ENCODE data around the gene KDSR.
A peak's percentile ranks its signal among the peaks of the same experiment; 100 is the strongest.

The KDSR gene, protein sequence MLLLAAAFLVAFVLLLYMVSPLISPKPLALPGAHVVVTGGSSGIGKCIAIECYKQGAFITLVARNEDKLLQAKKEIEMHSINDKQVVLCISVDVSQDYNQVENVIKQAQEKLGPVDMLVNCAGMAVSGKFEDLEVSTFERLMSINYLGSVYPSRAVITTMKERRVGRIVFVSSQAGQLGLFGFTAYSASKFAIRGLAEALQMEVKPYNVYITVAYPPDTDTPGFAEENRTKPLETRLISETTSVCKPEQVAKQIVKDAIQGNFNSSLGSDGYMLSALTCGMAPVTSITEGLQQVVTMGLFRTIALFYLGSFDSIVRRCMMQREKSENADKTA

GRCh38 chr18:63367053-63367953 lies at the start of gene KDSR:
Gene KDSR, minus strand, starts transcription at chr18:63367206. Its CDS starts 88 bp downstream, at chr18:63367118.
- DNase-seq (ENCODE audit: low read depth): peak; percentile 61

DNA sequence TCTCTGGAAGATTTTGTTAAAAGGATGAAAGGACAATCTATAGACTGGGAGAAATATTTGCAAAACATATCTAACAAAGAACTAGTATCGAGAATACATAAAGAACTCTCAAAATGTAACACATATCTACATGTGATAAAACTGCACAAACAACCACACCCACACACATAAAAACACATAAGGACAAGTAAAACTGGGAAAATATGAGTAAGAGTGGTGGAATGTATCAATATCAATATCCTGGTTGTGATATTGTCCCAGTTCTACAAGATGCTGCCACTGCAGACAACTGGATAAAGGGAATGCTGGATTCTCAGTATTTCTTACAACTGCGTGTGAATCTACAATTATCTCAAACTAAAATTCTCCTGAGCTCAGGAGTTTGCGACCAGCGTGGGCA lies 45.9 kb upstream of the KDSR start:
- DNase-seq (ENCODE audit: low read depth): no peak

GRCh38 chr18:63410792-63411191 lies 43.8 kb upstream of the KDSR start:
- no peak for DNase-seq (ENCODE audit: low read depth)

DNA sequence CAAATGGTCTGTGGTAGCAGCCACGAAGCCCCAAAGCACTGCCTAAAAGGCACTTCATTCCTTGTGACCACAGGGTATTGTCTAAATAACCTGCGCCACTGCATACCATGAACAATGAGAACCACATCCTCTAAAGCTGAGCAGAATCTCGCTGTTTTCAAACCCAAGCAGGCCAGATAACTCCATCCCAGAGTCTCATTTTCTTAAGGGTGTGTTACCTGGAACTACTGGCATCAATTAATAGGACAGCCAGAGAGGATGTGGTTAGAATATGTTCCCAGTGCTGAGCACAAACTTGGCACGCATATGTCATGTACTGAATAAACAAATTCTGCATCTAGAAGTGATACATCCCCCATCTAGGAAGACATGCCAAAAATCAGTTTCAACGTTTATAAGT lies 42.3 kb upstream of the KDSR start:
- DNase-seq (ENCODE audit: low read depth): no peak

DNA sequence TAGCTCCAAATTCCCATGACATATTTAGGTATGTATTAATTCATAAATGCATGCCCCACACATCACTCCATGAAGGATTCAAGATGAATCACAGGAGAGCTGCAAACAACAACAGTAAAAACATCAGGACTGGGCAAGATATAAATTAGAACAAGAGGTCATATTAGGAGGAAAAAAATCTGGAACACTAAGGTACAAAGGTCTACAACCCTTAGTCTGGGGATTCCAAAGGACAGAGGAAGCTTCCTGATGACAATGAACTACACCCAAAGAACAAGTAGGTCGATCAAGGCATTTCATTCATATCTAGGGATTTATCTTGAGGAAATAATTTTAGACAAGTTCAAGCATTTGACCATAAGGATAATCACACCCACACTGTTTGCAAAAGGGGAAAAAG lies 40.7 kb upstream of the KDSR start:
- no peak for DNase-seq (ENCODE audit: low read depth)

- no peak for DNase-seq (ENCODE audit: low read depth)
Observed at GRCh38 chr18:63405986-63406385, 39.0 kb upstream of the KDSR start.

GRCh38 chr18:63402246-63403162 lies 35.5 kb upstream of the KDSR start:
- no peak for DNase-seq (ENCODE audit: low read depth)

DNA sequence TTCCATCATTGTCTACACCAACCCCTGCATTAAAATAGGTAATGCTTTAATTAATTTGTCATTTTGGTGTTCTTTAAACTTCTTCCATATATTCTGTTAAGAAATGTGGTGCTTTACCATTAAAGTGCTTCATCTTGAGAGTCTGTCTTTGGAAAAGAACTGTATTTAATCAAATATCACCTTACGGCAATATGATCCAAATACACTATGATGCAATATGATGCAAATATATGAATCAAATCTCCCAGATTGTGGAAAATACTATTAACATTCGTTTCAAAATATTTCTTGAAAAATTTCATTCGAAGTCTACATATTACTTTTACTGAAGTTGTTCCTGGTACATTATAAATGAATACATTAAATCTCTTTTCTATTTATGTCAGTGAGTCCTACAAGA lies 32.3 kb upstream of the KDSR start:
- no peak for DNase-seq (ENCODE audit: low read depth)

GRCh38 chr18:63397349-63397748 lies 30.3 kb upstream of the KDSR start:
- no peak for DNase-seq (ENCODE audit: low read depth)

DNA sequence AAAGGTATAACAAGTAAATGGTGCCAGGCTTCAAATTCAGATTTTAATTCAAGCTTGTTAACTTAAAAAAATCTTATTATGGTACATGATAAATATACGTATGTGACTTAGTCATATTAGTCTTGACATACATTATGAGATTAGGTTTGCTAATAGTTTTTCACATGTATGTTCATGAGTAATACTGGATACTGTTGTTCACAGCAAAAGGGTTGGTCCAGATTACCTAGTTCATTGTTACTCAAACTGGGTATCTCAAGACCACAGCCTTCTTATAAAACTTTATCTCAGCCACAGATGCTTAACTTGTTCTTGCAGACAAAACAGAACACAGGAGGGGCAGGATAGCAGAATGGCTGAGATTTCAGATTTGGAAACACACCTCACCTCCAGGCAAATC lies 28.5 kb upstream of the KDSR start:
- DNase-seq (ENCODE audit: low read depth): no peak

GRCh38 chr18:63394954-63395353 lies 27.9 kb upstream of the KDSR start:
- no peak for DNase-seq (ENCODE audit: low read depth)

GRCh38 chr18:63387861-63388260 lies 20.9 kb upstream of the KDSR start:
- no peak for DNase-seq (ENCODE audit: low read depth)

DNA sequence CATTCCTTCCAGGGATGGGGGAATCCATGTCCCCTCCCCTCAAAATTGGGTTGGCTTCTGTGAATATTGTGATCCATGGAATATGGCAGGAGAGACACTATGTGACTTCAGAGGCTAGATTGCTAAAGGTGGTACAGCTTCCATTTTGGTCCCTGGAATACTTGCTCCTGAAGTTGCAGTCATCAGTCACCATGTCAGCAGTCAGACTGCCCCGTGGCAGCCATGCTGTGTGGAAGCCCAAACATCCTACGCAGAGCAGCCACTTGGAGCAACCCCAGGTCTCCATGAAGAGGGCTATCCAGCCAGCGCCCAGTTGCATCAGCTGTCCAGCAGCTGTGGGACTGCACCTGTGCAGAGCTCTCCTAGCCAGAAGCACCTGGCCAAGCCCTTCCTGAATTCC lies 15.8 kb upstream of the KDSR start:
- no peak for DNase-seq (ENCODE audit: low read depth)

DNA sequence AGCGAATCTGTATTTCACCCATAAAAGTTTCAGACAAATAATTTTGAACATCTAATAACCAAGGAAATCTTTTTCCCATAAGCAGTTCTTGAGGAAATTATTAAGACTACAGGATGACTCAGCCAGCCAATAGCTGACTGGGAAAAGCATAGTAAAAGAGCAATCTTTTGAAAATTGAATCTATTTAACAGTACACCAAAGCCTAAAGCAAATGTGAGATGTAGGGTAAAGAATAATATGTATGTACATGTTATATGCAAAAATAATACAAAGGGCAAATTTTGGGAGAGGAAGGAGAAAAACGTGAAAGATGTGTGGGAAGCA lies 12.6 kb upstream of the KDSR start:
- no peak for DNase-seq (ENCODE audit: low read depth)

DNA sequence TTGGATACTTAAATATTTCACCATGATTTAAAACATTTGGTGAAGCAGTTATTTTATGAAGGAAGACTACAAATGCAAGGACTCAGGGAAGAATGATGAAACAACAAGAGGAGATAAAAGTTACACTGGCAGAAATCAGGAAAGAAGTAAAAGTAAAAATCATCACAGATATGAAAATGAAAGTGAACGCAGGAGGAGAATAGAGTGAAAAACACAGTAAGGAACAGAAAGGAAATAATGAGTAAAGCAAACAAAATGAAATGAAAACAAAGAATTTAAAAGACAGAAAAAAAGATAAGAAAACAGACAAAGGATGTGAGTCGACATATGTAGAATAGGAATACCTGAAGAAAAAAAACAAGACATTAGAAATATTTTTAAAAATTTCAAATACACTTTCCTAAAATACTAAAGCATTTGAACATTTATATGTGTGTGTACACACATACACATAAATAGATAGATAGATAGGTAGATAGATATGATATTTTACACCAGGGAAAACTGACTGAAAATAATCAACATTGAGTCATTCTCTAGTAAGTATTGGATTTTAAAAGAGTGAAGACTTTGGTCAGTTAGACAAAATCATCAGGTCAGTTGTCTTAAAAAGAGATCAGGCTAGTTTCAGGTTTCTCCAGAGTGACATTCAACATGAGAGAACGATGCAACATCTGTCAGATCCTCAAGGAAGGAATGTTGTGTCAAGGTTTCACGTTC lies 12.1 kb upstream of the KDSR start:
- no peak for DNase-seq (ENCODE audit: low read depth)

- DNase-seq (ENCODE audit: low read depth): no peak
Observed at GRCh38 chr18:63377275-63377980, 10.4 kb upstream of the KDSR start.

DNA sequence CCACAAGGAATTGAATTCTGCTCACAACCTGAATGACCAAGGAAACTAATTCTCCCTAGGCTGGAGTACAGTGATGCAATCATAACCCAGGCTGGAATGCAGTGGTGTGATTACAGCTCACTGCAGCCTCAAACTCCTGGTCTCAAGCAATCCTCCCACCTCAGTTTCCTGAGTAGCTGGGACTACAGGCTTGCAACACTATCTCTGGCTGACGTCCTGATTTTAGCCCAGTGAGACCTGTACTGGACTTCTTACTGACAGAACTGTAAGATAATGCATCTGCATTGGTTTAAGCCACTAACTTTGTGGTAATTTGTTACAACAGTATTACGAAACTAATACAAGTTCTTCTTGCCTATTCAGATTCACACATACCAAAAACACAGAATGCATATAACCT lies 9.5 kb upstream of the KDSR start:
- no peak for DNase-seq (ENCODE audit: low read depth)

DNA sequence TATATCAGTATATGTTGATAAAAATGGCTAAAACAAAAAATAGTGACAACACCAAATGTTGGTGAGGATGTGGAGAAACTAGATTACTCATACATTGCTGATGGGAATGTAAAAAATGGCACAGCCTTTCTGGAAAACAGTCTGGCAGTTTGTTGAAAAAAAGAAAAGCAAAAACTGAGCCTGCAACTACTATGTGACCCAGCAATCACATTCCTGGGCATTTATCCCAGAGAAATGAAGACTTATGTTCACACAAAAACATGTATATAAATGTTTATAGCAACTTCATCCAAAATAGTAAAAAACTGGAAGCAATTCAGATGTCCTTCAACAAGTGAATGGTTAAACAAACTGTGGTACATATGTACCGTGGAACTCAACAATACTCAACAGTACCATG lies 7.5 kb upstream of the KDSR start:
- DNase-seq (ENCODE audit: low read depth): no peak

- DNase-seq (ENCODE audit: low read depth): no peak
Observed at GRCh38 chr18:63373161-63373560, 6.2 kb upstream of the KDSR start.

DNA sequence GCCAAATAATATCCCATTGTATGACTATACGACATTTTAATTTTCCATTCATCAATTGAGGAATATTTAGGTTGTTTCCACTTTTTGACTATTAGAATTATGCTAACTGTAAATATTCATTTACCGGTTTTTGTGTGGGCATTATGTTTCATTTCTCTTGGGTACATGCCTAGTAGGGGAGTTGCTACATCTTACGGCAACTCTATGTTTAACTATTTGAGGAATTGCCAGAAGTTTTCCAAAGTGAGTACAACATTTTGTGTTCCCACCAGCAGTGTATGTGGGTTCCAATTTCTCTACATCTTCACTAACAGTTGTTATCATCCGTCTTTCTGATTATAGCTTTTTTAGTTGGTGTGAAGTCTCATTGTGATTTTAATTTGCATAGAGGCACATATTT lies 1.6 kb upstream of the KDSR start:
- DNase-seq (ENCODE audit: low read depth): no peak

Measured in stimulated activated CD8-positive, alpha-beta memory T cell treated with anti-CD3 and anti-CD28 coated beads, Interleukin-12 subunit alpha, Interleukin-12 subunit beta, amount 100 ng/mL, for 1 hour (primary cell).